GM18507 (cell line): ENCODE results near the gene KIR2DL4.
"Not testable (repeated sequence)": the region's sequence is repeated elsewhere in the genome, so short reads cannot be mapped to it uniquely, and the experiment has no call there.

Experiments
- DNase-seq: peaks from one replicate; pipeline ENCODE4 v3.0.0; 2011; ENCODE audit warnings: low read depth; ENCODE audit not compliant: insufficient read length; ENCODE audit errors: extremely low spot score
- FAIRE-seq: peaks from 2 replicates; lab custom pipeline; 2011; peaks lifted over from hg19 to GRCh38; lab: Jason Lieb, UNC

The KIR2DL4 gene

GRCh38 chr19:54803410-54803809 lies at the start of gene KIR2DL4:
Gene KIR2DL4, plus strand, starts transcription at chr19:54803610. Its CDS starts 42 bp downstream, at chr19:54803652.
- FAIRE-seq: no peak
- no peak for DNase-seq

- FAIRE-seq, DNase-seq: not testable (repeated sequence)
Measured at GRCh38 chr19:54756204-54757110, 47.0 kb upstream of the KIR2DL4 start.

- FAIRE-seq, DNase-seq: not testable (repeated sequence)
Measured at GRCh38 chr19:54758577-54758976, 44.8 kb upstream of the KIR2DL4 start.

- FAIRE-seq, DNase-seq: not testable (repeated sequence)
Measured at GRCh38 chr19:54764219-54764618, 39.2 kb upstream of the KIR2DL4 start.

- DNase-seq, FAIRE-seq: not testable (repeated sequence)
Measured at GRCh38 chr19:54766464-54766863, 36.9 kb upstream of the KIR2DL4 start.

GRCh38 chr19:54769646-54770045 lies 33.8 kb upstream of the KIR2DL4 start, which contains the start of gene KIR2DL1:
Gene KIR2DL1, plus strand, starts transcription at chr19:54769793. Its CDS starts 58 bp downstream, at chr19:54769851.
- not testable (repeated sequence) for FAIRE-seq, DNase-seq

GRCh38 chr19:54770511-54770910 lies 32.9 kb upstream of the KIR2DL4 start:
- FAIRE-seq, DNase-seq: not testable (repeated sequence)

GRCh38 chr19:54771018-54771960 lies 32.1 kb upstream of the KIR2DL4 start:
- not testable (repeated sequence) for FAIRE-seq, DNase-seq

GRCh38 chr19:54772666-54773065 lies 30.7 kb upstream of the KIR2DL4 start:
- not testable (repeated sequence) for FAIRE-seq

GRCh38 chr19:54775095-54775815 lies 28.2 kb upstream of the KIR2DL4 start:
- DNase-seq, FAIRE-seq: not testable (repeated sequence)

More at GRCh38 chr19:54772666-54773065, 30.7 kb upstream of the KIR2DL4 start:
- not testable (repeated sequence) for DNase-seq

GRCh38 chr19:54775830-54776229 lies 27.6 kb upstream of the KIR2DL4 start:
- not testable (repeated sequence) for DNase-seq, FAIRE-seq

GRCh38 chr19:54777851-54778250 lies 25.6 kb upstream of the KIR2DL4 start:
- not testable (repeated sequence) for DNase-seq, FAIRE-seq

GRCh38 chr19:54778896-54779295 lies 24.5 kb upstream of the KIR2DL4 start:
- FAIRE-seq, DNase-seq: not testable (repeated sequence)

GRCh38 chr19:54782916-54783315 lies 20.5 kb upstream of the KIR2DL4 start:
- not testable (repeated sequence) for DNase-seq, FAIRE-seq

GRCh38 chr19:54786091-54786723 lies 17.2 kb upstream of the KIR2DL4 start:
- FAIRE-seq, DNase-seq: not testable (repeated sequence)

GRCh38 chr19:54788154-54788553 lies 15.3 kb upstream of the KIR2DL4 start:
- not testable (repeated sequence) for DNase-seq, FAIRE-seq

- FAIRE-seq: no peak
- DNase-seq: no peak
Measured at GRCh38 chr19:54790711-54791110, 12.7 kb upstream of the KIR2DL4 start.

- FAIRE-seq (no peak), DNase-seq (no peak)
Measured at GRCh38 chr19:54791476-54791875, 11.9 kb upstream of the KIR2DL4 start.
